ENCODE data around the gene ECHDC1.

ECHDC1 gene

DNA sequence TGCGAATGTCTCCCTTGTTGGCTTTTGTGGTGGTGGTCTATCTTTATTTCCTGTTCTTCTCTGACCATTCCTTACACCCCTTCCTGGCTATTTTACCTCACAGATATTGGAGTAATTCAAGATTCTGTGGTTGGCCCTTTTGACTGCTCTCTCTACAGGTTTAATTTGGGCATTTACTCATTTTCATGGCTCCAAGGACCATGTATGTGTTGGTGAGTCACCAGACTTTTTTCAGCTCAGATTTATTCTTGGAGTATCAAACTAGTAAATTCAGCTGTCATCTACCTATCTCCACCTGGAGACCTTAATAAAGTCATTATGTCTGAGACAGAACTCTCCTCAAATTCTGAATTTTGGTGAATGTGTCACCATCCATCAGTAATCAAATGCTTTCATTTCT, 61.2 kb downstream of the ECHDC1 start:
- DNase-seq: no peak

DNA sequence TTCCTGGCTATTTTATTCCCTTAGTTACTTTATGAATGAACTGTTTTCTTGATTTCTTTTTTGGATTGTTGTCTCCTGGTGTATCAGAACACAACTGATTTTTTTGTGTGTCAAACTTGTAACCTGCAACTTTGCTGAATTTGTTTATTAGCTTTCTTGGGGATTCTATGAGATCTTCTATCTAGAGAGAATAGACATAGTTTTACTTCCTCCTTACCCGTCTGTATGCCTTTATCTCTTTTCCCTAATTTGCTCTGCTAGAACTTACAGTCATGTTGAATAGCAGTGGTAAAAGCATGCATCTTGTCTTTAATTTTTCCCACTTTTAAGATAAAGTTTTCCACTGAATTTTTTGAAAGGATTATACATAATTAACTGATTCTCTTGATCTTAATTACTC, 63.6 kb downstream of the ECHDC1 start:
- DNase-seq: no peak

DNA sequence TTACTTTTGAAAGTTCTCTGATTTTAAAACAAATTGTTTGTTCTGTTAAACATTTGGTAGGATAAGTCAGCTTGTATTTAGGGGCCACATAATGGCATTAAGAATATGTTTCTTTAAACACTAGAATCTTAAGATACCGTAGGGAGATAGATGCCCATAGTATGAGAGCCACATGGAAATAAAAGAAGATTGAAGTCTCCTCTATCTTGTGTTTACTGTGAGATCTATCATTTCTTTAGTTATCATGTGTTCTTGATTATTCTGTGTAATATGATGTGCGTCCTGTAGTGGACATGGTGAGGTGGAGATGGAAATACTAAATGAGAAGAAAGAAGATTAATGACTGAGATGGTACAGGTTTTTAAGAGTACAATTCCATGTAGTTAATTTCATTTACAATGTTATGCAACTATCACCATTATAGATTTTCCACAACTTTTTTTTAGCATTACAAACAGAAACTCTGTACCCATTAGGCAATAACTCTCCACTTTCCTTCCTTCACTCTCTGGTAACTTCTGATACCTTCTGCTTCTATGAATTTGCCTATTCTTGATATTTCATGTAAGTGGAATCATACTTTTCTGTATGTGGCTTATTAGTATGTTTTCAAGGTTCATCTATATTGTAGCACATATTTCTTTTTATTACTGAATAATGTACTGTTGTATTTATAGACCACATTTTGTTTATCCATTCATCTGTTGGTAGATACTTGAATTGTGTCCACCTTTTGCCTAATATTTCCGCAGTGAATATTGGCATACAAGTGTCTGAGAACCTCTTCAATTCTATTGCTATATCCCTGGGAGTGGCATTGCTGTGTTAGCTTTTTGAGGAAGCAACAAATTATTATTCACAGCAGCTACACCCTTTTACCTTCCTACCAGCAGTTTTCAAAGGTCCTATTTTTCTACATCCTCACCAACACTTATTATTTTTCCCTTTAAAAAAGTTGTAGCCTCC, 65.2 kb downstream of the ECHDC1 start:
- DNase-seq: no peak

DNA sequence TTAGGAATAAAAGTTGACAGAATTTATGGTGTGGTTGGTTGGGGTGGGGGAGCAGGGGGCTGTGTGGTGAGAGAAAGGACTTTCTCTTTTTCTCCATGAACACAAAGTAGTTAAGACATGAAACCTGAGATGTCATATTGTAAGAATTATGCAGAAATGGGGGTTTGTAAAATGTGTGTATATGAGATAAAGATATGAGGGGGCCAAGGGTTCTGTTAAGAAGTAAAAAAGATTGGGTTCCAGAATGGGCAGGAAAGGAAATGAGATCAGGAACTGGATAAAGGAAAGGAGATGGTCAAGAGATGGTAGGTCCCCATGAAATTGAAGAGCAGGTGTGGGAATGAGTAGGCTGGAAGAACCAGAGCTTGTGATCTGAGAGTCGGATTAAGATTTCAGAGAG, 67.1 kb downstream of the ECHDC1 start:
- DNase-seq: no peak

DNA sequence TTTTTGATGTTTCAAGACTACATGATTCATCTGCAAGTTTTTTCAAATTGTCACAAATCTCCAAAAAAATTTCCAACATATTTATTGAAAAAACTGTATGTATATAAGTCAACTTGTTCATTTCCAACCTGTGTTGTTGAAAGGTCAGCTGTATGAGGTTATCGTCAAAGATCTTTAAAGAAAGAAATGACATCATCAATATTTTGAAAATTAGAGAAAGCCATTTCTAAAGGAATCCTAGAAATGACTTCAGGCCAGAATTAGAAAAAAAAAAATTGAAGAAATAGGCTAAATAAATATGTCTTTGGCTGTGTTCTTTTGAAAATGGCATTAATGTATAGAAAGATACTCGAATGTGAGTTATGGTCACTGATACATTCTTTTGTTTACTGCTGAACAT, 69.9 kb downstream of the ECHDC1 start:
- DNase-seq: no peak

DNA sequence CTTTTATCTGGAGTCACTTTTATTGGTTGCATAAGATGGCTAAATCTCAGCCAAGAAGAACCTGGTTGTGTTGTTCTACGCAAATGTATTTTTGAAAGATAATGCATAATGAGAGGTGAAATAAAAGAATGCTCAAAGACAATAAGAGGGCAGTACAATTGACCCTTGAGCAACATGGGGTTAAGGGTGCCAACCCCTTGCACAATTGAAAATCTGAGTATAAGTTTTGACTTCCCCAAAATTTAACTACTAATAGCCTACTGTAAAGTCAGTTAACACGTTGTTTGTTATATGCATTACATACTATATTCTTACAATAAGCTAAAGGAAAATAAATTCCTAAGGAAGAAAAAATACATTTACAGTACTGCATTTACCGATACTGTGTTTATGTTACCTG, 70.8 kb downstream of the ECHDC1 start:
- no peak for DNase-seq

DNA sequence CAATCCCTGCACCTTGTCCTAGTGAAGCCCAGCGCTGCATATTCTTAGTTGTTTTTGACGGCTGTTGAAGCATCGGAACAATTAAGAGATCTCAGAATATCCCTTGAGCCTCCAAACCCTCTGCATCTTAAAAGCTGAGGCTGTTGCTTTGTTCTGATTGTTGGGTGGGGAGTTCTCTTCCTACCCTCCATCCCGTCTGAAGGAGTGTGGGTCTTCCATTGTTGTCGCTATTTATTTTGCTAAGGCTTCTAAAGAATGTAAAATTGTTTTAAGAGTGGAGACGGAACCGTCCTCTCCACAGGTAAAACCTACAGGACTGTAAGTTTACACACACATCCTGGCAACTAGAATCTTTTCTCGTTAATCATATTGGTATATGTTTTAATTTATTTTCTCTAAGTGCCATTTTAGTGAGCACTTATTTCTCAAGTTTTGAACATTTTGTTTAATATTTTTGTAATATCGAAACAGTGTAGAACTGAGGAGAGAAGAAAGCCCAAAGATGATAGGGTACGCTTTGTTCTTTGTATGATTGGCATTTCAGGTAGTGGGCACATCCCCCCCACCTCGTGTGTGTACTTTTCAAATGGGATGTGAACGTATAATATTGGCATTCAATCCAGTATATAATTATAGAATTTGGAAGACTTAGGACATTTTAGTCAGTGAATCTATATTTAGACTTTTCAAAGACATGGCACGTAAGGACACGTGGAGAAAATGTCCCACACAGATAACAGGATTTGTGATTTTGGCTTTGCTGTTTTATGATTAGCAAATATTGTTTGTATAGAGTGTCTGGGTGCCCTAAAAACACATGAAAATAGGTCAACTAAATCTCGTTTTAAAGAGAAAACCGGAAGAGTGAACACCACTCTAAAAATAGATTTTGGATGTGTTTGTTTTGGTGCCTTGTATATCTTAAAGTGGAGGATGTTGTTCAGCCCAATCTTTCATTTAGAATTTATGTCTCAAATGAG, 75.5 kb downstream of the ECHDC1 start:
- DNase-seq: no peak

DNA sequence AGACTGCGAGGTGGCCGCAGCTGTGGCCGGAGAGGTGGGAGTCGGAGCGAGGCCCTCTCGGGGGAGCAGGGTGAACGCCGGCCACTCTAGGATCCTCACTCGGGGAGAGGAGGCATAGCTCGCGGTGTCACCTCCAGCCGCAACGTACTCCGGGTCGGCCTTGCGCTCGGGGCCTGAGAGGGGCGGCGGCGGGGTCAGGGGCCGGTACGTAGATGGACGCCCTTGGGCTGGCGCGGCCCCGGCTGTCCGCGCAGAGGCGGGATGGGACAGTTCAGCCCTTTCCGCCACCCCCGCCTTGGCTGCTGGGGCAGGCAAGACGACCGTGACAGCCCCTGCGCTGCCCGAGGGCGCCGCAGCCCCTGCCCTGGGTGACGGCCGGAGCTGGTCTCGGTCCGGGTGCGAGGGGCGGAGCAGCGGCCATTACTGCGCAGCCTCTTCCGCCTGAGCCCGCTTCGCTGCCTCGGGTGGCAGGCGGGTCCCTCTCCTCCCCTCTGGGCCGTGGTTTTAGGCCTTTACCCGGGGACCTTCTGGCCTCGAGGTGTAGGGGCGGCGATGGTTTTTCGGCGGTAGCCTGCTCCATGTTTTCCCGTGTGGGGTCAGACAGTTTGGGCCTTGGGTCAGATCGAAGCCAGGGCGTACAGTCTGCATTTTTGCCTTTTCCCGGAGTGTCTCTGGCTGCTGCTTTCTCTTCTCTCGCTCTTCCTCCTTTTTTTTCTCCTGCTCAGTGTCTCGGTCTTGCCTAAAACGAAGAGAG, 76.3 kb downstream of the ECHDC1 start:
- DNase-seq: peak; percentile 46

DNA sequence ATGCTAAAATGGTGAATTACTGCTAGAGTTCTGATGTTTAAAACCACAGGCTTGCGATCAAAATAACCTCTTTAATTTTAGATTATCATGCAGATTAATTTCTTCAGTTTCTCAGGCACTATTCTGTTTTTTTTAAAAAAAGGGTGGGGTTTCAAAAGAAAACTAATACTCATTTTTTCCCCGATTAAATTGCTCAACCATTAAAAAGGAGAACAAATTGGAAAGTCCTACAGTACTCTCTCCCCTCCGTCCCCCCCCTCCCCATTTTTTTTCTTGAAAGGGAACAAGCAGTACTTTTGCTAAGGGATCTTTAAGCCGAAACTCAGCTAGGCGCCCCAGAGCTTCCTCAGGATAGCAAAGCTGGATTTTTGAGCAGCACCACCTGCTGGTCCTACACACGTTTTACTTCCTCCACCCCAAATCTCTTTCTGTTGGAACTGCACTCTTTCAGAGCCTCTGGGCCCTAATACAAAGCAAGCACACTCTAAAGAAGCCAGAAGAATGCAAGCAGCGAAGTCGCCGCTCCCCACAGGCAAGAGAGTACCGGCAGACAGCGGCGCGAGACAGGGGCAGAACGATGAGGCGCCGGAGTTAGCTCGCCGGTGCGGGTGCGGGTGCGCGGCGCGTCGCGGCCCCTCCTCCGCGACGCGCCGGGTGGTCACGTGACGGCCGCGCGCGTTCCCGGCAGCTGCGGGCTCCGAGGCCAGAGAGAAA, 77.1 kb downstream of the ECHDC1 start, which contains the start of gene RNF146:
TSS of gene RNF146 (plus strand) at position 687 of the 714 bp plus-strand sequence. CDS start 13,475 bp downstream, outside the sequence.
- DNase-seq: peak; percentile 63

DNA sequence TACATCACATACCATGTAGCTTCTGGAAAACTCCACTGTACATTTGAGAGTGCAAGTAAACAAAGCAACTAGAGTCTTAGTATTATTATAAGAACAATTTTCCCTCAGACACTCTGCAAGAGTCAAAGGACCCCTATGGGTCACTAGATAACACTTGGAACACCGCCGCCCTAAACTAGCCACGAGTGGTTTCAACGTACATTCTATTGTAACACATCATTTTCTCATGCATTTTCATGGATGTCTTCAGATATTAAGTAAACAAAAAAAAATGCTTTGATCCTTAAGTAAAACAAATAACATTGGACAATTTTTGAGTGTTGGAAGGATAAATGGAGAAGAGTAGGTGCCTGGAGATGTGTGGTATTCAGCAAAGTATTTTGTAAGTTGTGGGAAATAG, 79.9 kb downstream of the ECHDC1 start:
- no peak for DNase-seq

DNA sequence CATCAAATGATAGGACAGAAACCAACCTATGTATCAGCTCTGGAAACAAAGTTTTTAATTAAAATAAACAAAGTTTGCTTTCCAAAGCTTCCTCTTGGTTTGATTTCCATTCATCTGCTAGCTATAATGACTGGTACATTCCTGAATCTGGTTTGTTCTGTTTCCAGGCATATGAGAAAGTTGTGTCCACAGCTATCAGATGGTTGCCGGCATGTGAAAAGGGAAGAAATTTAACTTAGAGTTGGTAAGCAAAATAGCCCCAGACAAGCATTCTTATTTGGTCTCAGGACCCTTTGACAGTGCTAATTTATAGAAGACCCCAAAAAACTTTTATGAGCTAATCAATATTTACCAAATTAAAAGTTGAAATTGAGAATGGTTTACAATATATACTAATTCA, 80.5 kb downstream of the ECHDC1 start:
- no peak for DNase-seq

DNA sequence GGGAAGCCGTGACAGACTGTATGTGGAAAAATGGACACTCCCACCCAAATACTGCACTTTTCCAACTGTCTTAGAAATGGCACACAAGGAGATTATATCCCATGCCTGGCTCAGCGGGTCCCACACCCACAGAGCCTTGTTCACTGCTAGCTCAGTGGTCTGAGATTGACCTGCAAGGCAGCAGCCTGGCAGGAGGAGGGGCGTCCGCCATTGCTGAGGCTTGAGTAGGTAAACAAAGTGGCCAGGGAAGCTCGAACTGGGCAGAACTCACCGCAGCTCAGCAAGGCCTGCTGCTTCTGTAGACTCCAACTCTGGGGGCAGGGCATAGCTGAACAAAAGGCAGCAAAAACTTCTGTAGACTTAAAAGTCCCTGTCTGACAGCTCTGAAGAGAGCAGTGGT, 88.1 kb downstream of the ECHDC1 start:
- no peak for DNase-seq

DNA sequence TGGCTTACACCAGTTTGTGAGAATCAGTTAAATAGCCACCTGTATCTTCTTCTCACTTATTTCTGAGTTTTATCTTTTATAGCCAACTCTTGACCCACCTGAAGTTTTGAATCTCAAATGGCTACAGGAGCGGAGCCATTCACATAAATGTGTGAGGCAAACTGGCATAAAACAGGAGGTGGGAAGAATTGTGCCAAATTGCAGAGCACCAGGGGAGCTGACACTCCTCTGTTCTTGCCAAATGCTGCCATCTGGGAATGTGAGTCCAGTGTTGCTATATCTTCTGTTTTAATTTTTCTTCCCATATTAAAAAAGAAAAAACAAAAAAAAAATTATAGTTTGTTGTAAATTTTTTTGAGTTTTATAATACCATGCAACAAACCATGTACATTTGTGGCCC, 93.8 kb downstream of the ECHDC1 start:
- DNase-seq: no peak

DNA sequence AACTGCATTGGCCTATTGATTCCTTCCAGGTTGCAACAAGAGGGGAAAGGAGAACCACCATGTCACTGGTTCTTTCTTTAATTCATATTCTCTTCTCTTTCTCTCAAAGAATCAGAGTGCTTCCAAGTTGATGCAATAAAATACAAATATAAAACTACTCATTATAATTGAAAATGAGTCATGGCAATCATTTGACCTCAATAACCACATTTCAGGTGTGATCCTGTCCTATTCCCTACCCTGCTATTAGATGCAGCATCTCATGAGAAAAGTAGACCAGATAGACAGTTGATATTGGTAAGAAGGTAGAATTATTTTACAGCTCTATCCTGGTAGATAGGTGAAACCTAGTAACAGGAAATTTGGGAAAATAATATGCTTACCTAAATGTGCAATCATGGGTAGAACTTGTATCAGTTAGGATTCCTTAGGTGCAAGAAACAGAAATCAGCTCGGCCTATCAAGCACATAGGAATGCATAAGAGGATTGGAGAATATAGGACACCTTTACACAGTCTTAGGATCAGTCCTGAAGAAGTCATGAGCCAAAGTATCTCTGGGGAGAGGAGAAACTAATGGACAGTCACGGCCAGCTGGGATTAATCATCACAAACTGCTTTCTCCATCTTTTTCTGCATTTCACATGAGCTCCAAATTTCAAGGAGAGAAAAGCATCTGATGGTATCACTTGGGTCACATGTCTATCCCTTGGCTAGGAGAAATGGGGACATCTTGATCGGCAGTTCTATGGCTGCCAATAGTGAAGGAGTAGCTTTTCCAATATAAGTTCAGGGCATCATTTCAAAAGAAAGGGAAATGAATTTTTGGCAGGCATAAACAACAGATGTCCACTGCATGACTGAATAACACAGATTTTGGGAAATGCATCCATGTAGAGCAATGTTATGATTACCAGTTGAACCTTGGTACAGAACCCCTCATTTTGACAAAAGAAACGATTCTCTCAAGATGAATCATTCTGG, 96.0 kb downstream of the ECHDC1 start:
- DNase-seq: no peak

DNA sequence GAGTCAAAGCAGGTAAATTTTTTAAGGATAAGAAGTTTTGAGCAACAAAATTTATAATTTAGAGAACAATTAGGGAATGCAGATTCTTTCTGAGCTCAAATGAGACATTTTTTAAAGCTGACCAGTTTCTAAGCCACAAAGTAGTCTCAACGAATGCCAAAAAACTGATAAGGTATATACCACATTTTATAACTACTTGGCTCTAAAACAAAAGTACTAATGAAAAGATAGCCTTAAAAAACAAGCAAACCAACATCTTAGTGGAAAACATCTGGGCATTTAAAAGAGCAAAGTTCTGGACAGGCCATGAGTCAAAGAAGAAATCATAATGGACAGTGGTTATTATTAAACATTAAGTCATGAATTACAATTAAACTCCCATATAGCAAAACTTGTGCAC, 99.9 kb downstream of the ECHDC1 start:
- DNase-seq: no peak
